ENCODE measurements around the gene RCOR1.

GRCh38 chr14:102606296-102606695 lies 13.8 kb downstream of the RCOR1 start:
- no peak for TF ChIP-seq REST (IDR thresholded peaks at IDR 0.05; ENCODE audit: insufficient read depth in 1 of 2, low read depth in 2 of 2, low read length in 2 of 2)
- TF ChIP-seq POLR2AphosphoS5 (IDR thresholded peaks at IDR 0.05; ENCODE audit: low read depth, low read length) = no peak
